Transverse colon (tissue), 4 donors: Measurements from ENCODE around the gene SCLY. TPM values are rescaled to one million over a fixed set of nuclear protein-coding genes. Genes with fewer than 3 reads are reported as not detected.
"Not testable (repeated sequence)": the region's sequence is repeated elsewhere in the genome, so short reads cannot be mapped to it uniquely, and the experiment has no call there.

Experiments used
- DNase-seq: peaks from one replicate; pipeline ENCODE4 v3.0.0-alpha.2; 2019
- H3K27ac ChIP-seq, 4 donors: fragments of 200-600 bp; sonication (generic); 2 replicates each; pipeline ENCODE4 v1.5.1; 2016 to 2018; ENCODE audit warnings: inconsistent platforms in 4 of 4
- H3K27me3 ChIP-seq: fragments of 200-600 bp; sonication (generic); 2 replicates; pipeline ENCODE4 v1.5.1; 2017; ENCODE audit warnings: inconsistent platforms
- H3K36me3 ChIP-seq, 4 donors: fragments of 200-600 bp; sonication (generic); 2 replicates each; pipeline ENCODE4 v1.5.1; 2017 to 2019; ENCODE audit warnings: inconsistent platforms in 4 of 4
- H3K4me1 ChIP-seq, 4 donors: fragments of 200-600 bp; sonication (generic); 2 replicates each; pipeline ENCODE4 v1.5.1; 2017 to 2020; ENCODE audit warnings: inconsistent platforms in 4 of 4
- H3K4me3 ChIP-seq, 4 donors: fragments of 200-600 bp; sonication (generic); 1 replicate in 1 of 4; 2 replicates in 3 of 4; pipeline versions ENCODE4 v1.5.1 to v1.6.1; 2017 to 2019; ENCODE audit warnings: inconsistent platforms in 4 of 4
- H3K9me3 ChIP-seq, 2 donors: fragments of 200-600 bp; sonication (generic); 2 replicates each; pipeline ENCODE4 v1.5.1; 2017 to 2019; ENCODE audit warnings: inconsistent platforms in 2 of 2
- CTCF ChIP-seq, 5 experiments: fragments of 200-600 bp in 3 of 5; fragments of 450-650 bp in 2 of 5; sonication (generic) in 3 of 5; IDR thresholded peaks; 1 replicate in 2 of 5; 2 replicates in 3 of 5; pipeline ENCODE4 v1.5.1; 2016 to 2017; ENCODE audit warnings: antibody characterized with exemption in 5 of 5, inconsistent platforms in 3 of 5, mild to moderate bottlenecking in 2 of 5, moderate library complexity in 1 of 5
- EP300 ChIP-seq: sonication (generic); formaldehyde crosslinking; IDR thresholded peaks from one replicate; pipeline ENCODE4 v1.6.1; 2017; ENCODE audit warnings: antibody characterized with exemption, low read depth
- POLR2A ChIP-seq: fragments of 450-650 bp; IDR thresholded peaks from one replicate; pipeline ENCODE4 v1.6.1; 2016; ENCODE audit warnings: antibody characterized with exemption, mild to moderate bottlenecking, moderate library complexity
- POLR2AphosphoS5 ChIP-seq, 3 donors: sonication (generic); formaldehyde crosslinking; IDR thresholded peaks; one replicate each; pipeline ENCODE4 v1.6.1; 2016; ENCODE audit warnings: antibody characterized with exemption in 3 of 3
- WGBS, 2 donors: methylation state at CpG; one replicate each; pipeline ENCODE4 v1.1.5; 2018; ENCODE audit warnings: low coverage in 1 of 2; 5-methylcytosine and 5-hydroxymethylcytosine counted together
- in situ Hi-C, 4 donors: fragments of 200-750 bp; cut with MboI; loops; one replicate each; pipeline versions ENCODE4 v1.15.0 to v1.15.1; 2017; ENCODE audit warnings: low sequenced_read_pairs in 3 of 4, low pct_ligation_motif_present in 1 of 4, low pct_unique_long_range_greater_than_20kb in 1 of 4
- intact Hi-C: fragments of 100-400 bp; cut with DNase I; formaldehyde crosslinking; loops from one replicate; pipeline ENCODE4 v1.15.1; 2023; ENCODE audit warnings: low total_unique reads
- total RNA-seq, 4 donors: library from RNA; depleted of rRNA; stranded (reverse); fragments of >200 nt; gene quantifications; one replicate each; pipeline ENCODE4 v1.1.0, GENCODE V29; 2016

Gene SCLY
- total RNA-seq, 4 donors from 2014 or later, result 9.4 to 24.3 (median 11.1) TPM

- no peak for DNase-seq
- in situ Hi-C loops, result no loop called here
- Histone ChIP-seq H3K4me3 (no peak overlapping the region), H3K4me1 (no peaks in the 10 kb centered on the region), H3K27me3 (no peaks in the 10 kb centered on the region), H3K36me3 (peaks cover 0 to 20% (median 6%) of the 10 kb centered on the region in 4 donors), H3K9me3 (no peaks in the 10 kb centered on the region), H3K27ac (no peak overlapping the region)
- intact Hi-C loops, result no loop called here
- no peak for TF ChIP-seq POLR2AphosphoS5 (IDR thresholded peaks at IDR 0.05)
- no peak for TF ChIP-seq EP300
- TF ChIP-seq CTCF (IDR thresholded peaks at IDR 0.05), result no peak
- TF ChIP-seq POLR2A, result no peak
- WGBS, 2 donors, result 72 to 77% methylated on average over 3 to 4 of the region's 4 CpGs
Observed at GRCh38 chr2:238032755-238033337, 28.0 kb upstream of the SCLY start.

DNA sequence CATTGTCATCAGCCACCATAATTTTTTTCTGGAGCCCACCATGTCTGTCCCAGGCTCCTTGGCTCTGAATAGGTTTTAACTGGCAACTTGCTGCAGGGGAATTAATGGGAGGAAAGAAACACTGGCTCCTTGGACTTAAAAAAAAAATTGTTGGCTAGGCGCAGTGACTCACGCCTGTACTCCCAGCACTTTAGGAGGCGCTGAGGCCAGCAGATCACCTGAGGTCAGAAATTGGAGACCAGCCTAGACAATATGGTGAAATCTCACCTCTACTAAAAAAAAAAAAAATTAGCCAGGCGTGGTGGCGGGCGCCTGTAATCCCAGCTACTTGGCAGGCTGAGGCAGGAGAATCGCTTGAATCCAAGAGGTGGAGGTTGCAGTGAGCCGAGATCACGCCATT, 26.8 kb upstream of the SCLY start:
- peaks cover 0 to 20% (median 6%) of the 10 kb centered on the region in 4 donors for H3K36me3 ChIP-seq
- H3K27ac ChIP-seq, in situ Hi-C loops, intact Hi-C loops, H3K27me3 ChIP-seq, H3K4me3 ChIP-seq, H3K9me3 ChIP-seq, H3K4me1 ChIP-seq, DNase-seq: not testable (repeated sequence)
- WGBS, 2 donors, result 97 to 98% methylated on average over 7 to 9 of the region's 9 CpGs

DNA sequence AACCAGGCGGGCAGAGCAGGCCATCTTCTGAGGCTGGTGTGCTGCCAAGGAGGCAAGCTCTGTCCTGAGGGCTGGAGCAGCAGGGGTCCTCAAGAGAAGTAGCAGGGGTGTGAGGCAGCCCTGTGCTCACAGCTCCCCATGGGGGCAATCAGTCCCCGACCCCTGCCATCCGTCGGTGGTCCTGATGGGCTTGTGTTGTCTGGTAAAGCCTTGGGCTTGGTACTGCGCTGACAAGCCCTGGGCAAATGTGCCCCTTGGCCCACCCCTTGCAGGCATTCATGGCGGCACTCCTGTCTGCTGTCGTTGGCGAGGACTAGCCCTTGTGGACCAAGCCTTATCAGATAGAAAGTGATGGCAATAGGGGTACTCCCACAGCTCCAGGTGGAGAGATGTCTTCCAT, 22.6 kb upstream of the SCLY start:
- no peak overlapping the region for H3K27ac ChIP-seq
- intact Hi-C loops (no loop called here), in situ Hi-C loops (no loop called here)
- WGBS, 2 donors, result 94% methylated on average over 8 of the region's 8 CpGs; no CpG with 5 or more reads in 1 of the 2 donors
- H3K4me1 ChIP-seq, result no peaks in the 10 kb centered on the region
- H3K27me3 ChIP-seq, result no peaks in the 10 kb centered on the region
- no peak overlapping the region for H3K4me3 ChIP-seq
- H3K9me3 ChIP-seq, result no peaks in the 10 kb centered on the region
- H3K36me3 ChIP-seq, result peaks cover 0 to 20% (median 4%) of the 10 kb centered on the region in 4 donors
- DNase-seq, result no peak
- TF ChIP-seq EP300 (no peak), CTCF (IDR thresholded peaks at IDR 0.05) (no peak)

DNA sequence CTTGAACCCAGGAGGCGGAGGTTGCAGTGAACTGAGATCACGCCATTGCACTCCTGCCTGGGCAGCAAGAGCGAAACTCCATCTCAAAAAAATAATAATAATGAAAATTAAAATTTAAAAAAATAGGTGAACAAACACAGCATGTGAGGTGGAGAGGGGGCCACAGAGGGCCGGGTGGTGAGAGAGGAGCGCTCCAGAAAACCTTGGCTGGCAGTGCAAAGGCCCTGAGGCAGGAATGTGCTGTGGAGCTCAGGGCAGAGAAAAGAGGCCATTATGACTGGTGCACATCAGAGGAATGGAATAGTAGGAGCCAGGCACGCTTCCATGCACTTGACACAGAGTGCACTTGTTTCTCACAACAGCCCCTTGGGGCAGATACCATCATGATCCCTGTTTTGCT, 21.6 kb upstream of the SCLY start:
- H3K9me3 ChIP-seq, result no peaks in the 10 kb centered on the region
- no peaks in the 10 kb centered on the region for H3K27me3 ChIP-seq
- H3K27ac ChIP-seq, result no peak overlapping the region
- in situ Hi-C loops, result no loop called here
- no peak for DNase-seq
- TF ChIP-seq CTCF (IDR thresholded peaks at IDR 0.05) (no peak), POLR2AphosphoS5 (IDR thresholded peaks at IDR 0.05) (no peak), POLR2A (no peak), EP300 (no peak)
- H3K4me3 ChIP-seq, result no peak overlapping the region
- 94 to 95% methylated on average over 5 to 6 of the region's 6 CpGs for WGBS, 2 donors
- H3K4me1 ChIP-seq, result no peaks in the 10 kb centered on the region
- intact Hi-C loops, result no loop called here
- peaks cover 0 to 14% (median 4%) of the 10 kb centered on the region in 4 donors for H3K36me3 ChIP-seq

- intact Hi-C loops (no loop called here), in situ Hi-C loops (no loop called here)
- TF ChIP-seq CTCF (IDR thresholded peaks at IDR 0.05), result no peak
- TF ChIP-seq POLR2A, result no peak
- TF ChIP-seq EP300, result no peak
- TF ChIP-seq POLR2AphosphoS5 (IDR thresholded peaks at IDR 0.05), result no peak
- peaks cover 0 to 10% (median 4%) of the 10 kb centered on the region in 4 donors for H3K36me3 ChIP-seq
- no peaks in the 10 kb centered on the region for H3K9me3 ChIP-seq
- H3K4me3 ChIP-seq, result no peak overlapping the region
- no peak for DNase-seq
- 95% methylated on average over 11 of the region's 11 CpGs; no CpG with 5 or more reads in 1 of the 2 donors for WGBS, 2 donors
- H3K27me3 ChIP-seq, result no peaks in the 10 kb centered on the region
- H3K4me1 ChIP-seq, result no peaks in the 10 kb centered on the region
- no peak overlapping the region for H3K27ac ChIP-seq
Observed at GRCh38 chr2:238039985-238040384, 20.8 kb upstream of the SCLY start.
